Measurements from ENCODE around the gene HSPA8.
"Not testable (repeated sequence)": the region's sequence is repeated elsewhere in the genome, so short reads cannot be mapped to it uniquely, and the experiment has no call there.

HSPA8 gene

GRCh38 chr11:123088896-123089295, 27.0 kb upstream of the HSPA8 start:
- not testable (repeated sequence) for H3K4me1 ChIP-seq (ENCODE audit: insufficient read depth, low read length); H3K9ac ChIP-seq (ENCODE audit: low read depth, low read length); H3K9me3 ChIP-seq (ENCODE audit: insufficient read depth, low read depth, low read length); H3K27me3 ChIP-seq (ENCODE audit: insufficient read depth, low read length); H3K4me3 ChIP-seq (ENCODE audit: low read length); H3K36me3 ChIP-seq (ENCODE audit: insufficient read depth, low read depth, low read length); H3K27ac ChIP-seq (ENCODE audit: low read length)

GRCh38 chr11:123087657-123088056, 25.7 kb upstream of the HSPA8 start:
- not testable (repeated sequence) for H3K9ac ChIP-seq (ENCODE audit: low read depth, low read length); H3K27ac ChIP-seq (ENCODE audit: low read length); H3K4me1 ChIP-seq (ENCODE audit: insufficient read depth, low read length); H3K9me3 ChIP-seq (ENCODE audit: insufficient read depth, low read depth, low read length); H3K27me3 ChIP-seq (ENCODE audit: insufficient read depth, low read length); H3K4me3 ChIP-seq (ENCODE audit: low read length)
- H3K36me3 ChIP-seq (ENCODE audit: insufficient read depth, low read depth, low read length): peaks cover 20% of the 10 kb centered on the region

- Histone ChIP-seq H3K4me1 (ENCODE audit: insufficient read depth, low read length) (no peaks in the 10 kb centered on the region), H3K27me3 (ENCODE audit: insufficient read depth, low read length) (no peaks in the 10 kb centered on the region), H3K4me3 (ENCODE audit: low read length) (no peak overlapping the region), H3K9ac (ENCODE audit: low read depth, low read length) (no peak overlapping the region), H3K9me3 (ENCODE audit: insufficient read depth, low read depth, low read length) (no peaks in the 10 kb centered on the region), H3K27ac (ENCODE audit: low read length) (no peak overlapping the region), H3K36me3 (ENCODE audit: insufficient read depth, low read depth, low read length) (peaks cover 26% of the 10 kb centered on the region)
Measured at GRCh38 chr11:123086305-123086704, 24.4 kb upstream of the HSPA8 start.

- Histone ChIP-seq H3K27ac (ENCODE audit: low read length) (no peak overlapping the region), H3K4me1 (ENCODE audit: insufficient read depth, low read length) (no peaks in the 10 kb centered on the region), H3K4me3 (ENCODE audit: low read length) (no peak overlapping the region), H3K9ac (ENCODE audit: low read depth, low read length) (no peak overlapping the region), H3K27me3 (ENCODE audit: insufficient read depth, low read length) (no peaks in the 10 kb centered on the region), H3K36me3 (ENCODE audit: insufficient read depth, low read depth, low read length) (peaks cover 26% of the 10 kb centered on the region), H3K9me3 (ENCODE audit: insufficient read depth, low read depth, low read length) (no peaks in the 10 kb centered on the region)
Measured at GRCh38 chr11:123085497-123085896, 23.6 kb upstream of the HSPA8 start.

- peaks cover 26% of the 10 kb centered on the region for H3K36me3 ChIP-seq (ENCODE audit: insufficient read depth, low read depth, low read length)
Measured at GRCh38 chr11:123084454-123084853, 22.5 kb upstream of the HSPA8 start.

GRCh38 chr11:123083623-123084029, 21.7 kb upstream of the HSPA8 start:
- Histone ChIP-seq H3K36me3 (ENCODE audit: insufficient read depth, low read depth, low read length) (peaks cover 26% of the 10 kb centered on the region), H3K9me3 (ENCODE audit: insufficient read depth, low read depth, low read length) (no peaks in the 10 kb centered on the region), H3K4me1 (ENCODE audit: insufficient read depth, low read length) (no peaks in the 10 kb centered on the region)

More at GRCh38 chr11:123084454-123084853, 22.5 kb upstream of the HSPA8 start:
- H3K9ac ChIP-seq (ENCODE audit: low read depth, low read length): no peak overlapping the region
- no peak overlapping the region for H3K4me3 ChIP-seq (ENCODE audit: low read length)
- no peaks in the 10 kb centered on the region for H3K27me3 ChIP-seq (ENCODE audit: insufficient read depth, low read length)
- H3K9me3 ChIP-seq (ENCODE audit: insufficient read depth, low read depth, low read length): no peaks in the 10 kb centered on the region
- H3K27ac ChIP-seq (ENCODE audit: low read length): no peak overlapping the region
- H3K4me1 ChIP-seq (ENCODE audit: insufficient read depth, low read length): no peaks in the 10 kb centered on the region

GRCh38 chr11:123082977-123083376, 21.0 kb upstream of the HSPA8 start:
- H3K4me1 ChIP-seq (ENCODE audit: insufficient read depth, low read length): no peaks in the 10 kb centered on the region
- H3K9ac ChIP-seq (ENCODE audit: low read depth, low read length): no peak overlapping the region
- H3K27me3 ChIP-seq (ENCODE audit: insufficient read depth, low read length): no peaks in the 10 kb centered on the region
- H3K4me3 ChIP-seq (ENCODE audit: low read length): no peak overlapping the region
- no peak overlapping the region for H3K27ac ChIP-seq (ENCODE audit: low read length)
- peaks cover 26% of the 10 kb centered on the region for H3K36me3 ChIP-seq (ENCODE audit: insufficient read depth, low read depth, low read length)
- no peaks in the 10 kb centered on the region for H3K9me3 ChIP-seq (ENCODE audit: insufficient read depth, low read depth, low read length)

More at GRCh38 chr11:123083623-123084029, 21.7 kb upstream of the HSPA8 start:
- H3K27ac ChIP-seq (ENCODE audit: low read length): no peak overlapping the region
- H3K9ac ChIP-seq (ENCODE audit: low read depth, low read length): no peak overlapping the region
- H3K27me3 ChIP-seq (ENCODE audit: insufficient read depth, low read length): no peaks in the 10 kb centered on the region
- H3K4me3 ChIP-seq (ENCODE audit: low read length): no peak overlapping the region

GRCh38 chr11:123080015-123080414, 18.1 kb upstream of the HSPA8 start:
- no peaks in the 10 kb centered on the region for H3K27me3 ChIP-seq (ENCODE audit: insufficient read depth, low read length)
- H3K9ac ChIP-seq (ENCODE audit: low read depth, low read length): no peak overlapping the region
- H3K4me3 ChIP-seq (ENCODE audit: low read length): no peak overlapping the region
- peaks cover 26% of the 10 kb centered on the region for H3K36me3 ChIP-seq (ENCODE audit: insufficient read depth, low read depth, low read length)
- no peak overlapping the region for H3K27ac ChIP-seq (ENCODE audit: low read length)
- no peaks in the 10 kb centered on the region for H3K4me1 ChIP-seq (ENCODE audit: insufficient read depth, low read length)
- H3K9me3 ChIP-seq (ENCODE audit: insufficient read depth, low read depth, low read length): no peaks in the 10 kb centered on the region

- no peaks in the 10 kb centered on the region for H3K27me3 ChIP-seq (ENCODE audit: insufficient read depth, low read length)
- H3K9ac ChIP-seq (ENCODE audit: low read depth, low read length): no peak overlapping the region
- no peak overlapping the region for H3K4me3 ChIP-seq (ENCODE audit: low read length)
- H3K9me3 ChIP-seq (ENCODE audit: insufficient read depth, low read depth, low read length): no peaks in the 10 kb centered on the region
- H3K27ac ChIP-seq (ENCODE audit: low read length): no peak overlapping the region
- no peaks in the 10 kb centered on the region for H3K4me1 ChIP-seq (ENCODE audit: insufficient read depth, low read length)
- H3K36me3 ChIP-seq (ENCODE audit: insufficient read depth, low read depth, low read length): peaks cover 15% of the 10 kb centered on the region; the same call in 1 of the 2 replicates
Measured at GRCh38 chr11:123076484-123076883, 14.5 kb upstream of the HSPA8 start.

GRCh38 chr11:123073343-123074057, 11.6 kb upstream of the HSPA8 start:
- Histone ChIP-seq H3K4me3 (ENCODE audit: low read length) (no peak overlapping the region), H3K27ac (ENCODE audit: low read length) (no peak overlapping the region), H3K36me3 (ENCODE audit: insufficient read depth, low read depth, low read length) (peaks cover 15% of the 10 kb centered on the region; the same call in 1 of the 2 replicates), H3K4me1 (ENCODE audit: insufficient read depth, low read length) (peaks cover 13% of the 10 kb centered on the region), H3K9me3 (ENCODE audit: insufficient read depth, low read depth, low read length) (no peaks in the 10 kb centered on the region), H3K9ac (ENCODE audit: low read depth, low read length) (no peak overlapping the region), H3K27me3 (ENCODE audit: insufficient read depth, low read length) (no peaks in the 10 kb centered on the region)

- H3K9ac ChIP-seq (ENCODE audit: low read depth, low read length): no peak overlapping the region
- peaks cover 15% of the 10 kb centered on the region; the same call in 1 of the 2 replicates for H3K36me3 ChIP-seq (ENCODE audit: insufficient read depth, low read depth, low read length)
- H3K9me3 ChIP-seq (ENCODE audit: insufficient read depth, low read depth, low read length): no peaks in the 10 kb centered on the region
- no peaks in the 10 kb centered on the region for H3K27me3 ChIP-seq (ENCODE audit: insufficient read depth, low read length)
- H3K4me3 ChIP-seq (ENCODE audit: low read length): no peak overlapping the region
- H3K27ac ChIP-seq (ENCODE audit: low read length): no peak overlapping the region
- peaks cover 13% of the 10 kb centered on the region for H3K4me1 ChIP-seq (ENCODE audit: insufficient read depth, low read length)
Measured at GRCh38 chr11:123072762-123073161, 10.8 kb upstream of the HSPA8 start.

GRCh38 chr11:123072332-123072761, 10.4 kb upstream of the HSPA8 start:
- Histone ChIP-seq H3K27ac (ENCODE audit: low read length) (no peak overlapping the region), H3K4me1 (ENCODE audit: insufficient read depth, low read length) (peaks cover 13% of the 10 kb centered on the region)

More at GRCh38 chr11:123072332-123072761, 10.4 kb upstream of the HSPA8 start:
- no peaks in the 10 kb centered on the region for H3K9me3 ChIP-seq (ENCODE audit: insufficient read depth, low read depth, low read length)
- no peak overlapping the region for H3K4me3 ChIP-seq (ENCODE audit: low read length)
- H3K27me3 ChIP-seq (ENCODE audit: insufficient read depth, low read length): no peaks in the 10 kb centered on the region
- no peak overlapping the region for H3K9ac ChIP-seq (ENCODE audit: low read depth, low read length)
- H3K36me3 ChIP-seq (ENCODE audit: insufficient read depth, low read depth, low read length): peaks cover 15% of the 10 kb centered on the region; the same call in 1 of the 2 replicates
